Calu3 (cell line): Measurements from ENCODE around the gene CAPN8. TPM values are rescaled to one million over a fixed set of nuclear protein-coding genes. Genes with fewer than 3 reads are reported as not detected.

ENCODE experiments used
- BruUV-seq: library from RNA; stranded (reverse); fragments of 400-500 nt; replicated peaks from 2 replicates; lab custom pipeline; 2021; lab: Mats Ljungman, UMichigan
- CTCF ChIA-PET: fragments of 300-600 bp; sonication (Branson Sonifier 250); formaldehyde crosslinking; loops from one replicate; lab custom pipeline; 2022; ENCODE audit warnings: antibody characterized with exemption; lab: Charles Lee
- DNase-seq: peaks from one replicate; pipeline ENCODE4 v3.0.0; 2022
- H3K27ac Mint-ChIP-seq: one replicate; pipeline ENCODE4 v1.8.0; 2022; ENCODE audit warnings: mixed read lengths; ENCODE audit not compliant: unreplicated experiment
- H3K27me3 Mint-ChIP-seq: one replicate; pipeline ENCODE4 v1.8.0; 2022; ENCODE audit warnings: mixed read lengths; ENCODE audit not compliant: unreplicated experiment
- H3K36me3 Mint-ChIP-seq: one replicate; pipeline ENCODE4 v1.8.0; 2022; ENCODE audit warnings: mild to moderate bottlenecking, moderate library complexity, mixed read lengths; ENCODE audit not compliant: insufficient read depth, unreplicated experiment
- H3K4me1 Mint-ChIP-seq: one replicate; pipeline ENCODE4 v1.8.0; 2022; ENCODE audit warnings: mild to moderate bottlenecking, low read depth, mixed read lengths; ENCODE audit not compliant: unreplicated experiment
- H3K4me3 Mint-ChIP-seq: one replicate; pipeline ENCODE4 v1.8.0; 2022; ENCODE audit warnings: mild to moderate bottlenecking, low read depth, moderate library complexity, mixed read lengths; ENCODE audit not compliant: unreplicated experiment
- H3K9me3 Mint-ChIP-seq: one replicate; pipeline ENCODE4 v1.8.0; 2022; ENCODE audit warnings: low read depth, mixed read lengths; ENCODE audit not compliant: unreplicated experiment
- intact Hi-C: fragments of 100-400 bp; cut with micrococcal nuclease; formaldehyde crosslinking; loops from one replicate; pipeline ENCODE4 v1.10.0; 2022; ENCODE audit not compliant: unreplicated experiment
- total RNA-seq: library from RNA; stranded (reverse); gene quantifications from 2 replicates; pipeline ENCODE4 v1.2.3, GENCODE V29; 2022
- TF ChIP-seq, protein P1 (sequence below): fragments of 200-600 bp; IDR thresholded peaks from one replicate; pipeline ENCODE4 v1.8.0; 2022; ENCODE audit warnings: antibody characterized with exemption; ENCODE audit not compliant: unreplicated experiment

CAPN8 gene
- total RNA-seq, 1 experiment from 2014 or later: 108 TPM

DNA sequence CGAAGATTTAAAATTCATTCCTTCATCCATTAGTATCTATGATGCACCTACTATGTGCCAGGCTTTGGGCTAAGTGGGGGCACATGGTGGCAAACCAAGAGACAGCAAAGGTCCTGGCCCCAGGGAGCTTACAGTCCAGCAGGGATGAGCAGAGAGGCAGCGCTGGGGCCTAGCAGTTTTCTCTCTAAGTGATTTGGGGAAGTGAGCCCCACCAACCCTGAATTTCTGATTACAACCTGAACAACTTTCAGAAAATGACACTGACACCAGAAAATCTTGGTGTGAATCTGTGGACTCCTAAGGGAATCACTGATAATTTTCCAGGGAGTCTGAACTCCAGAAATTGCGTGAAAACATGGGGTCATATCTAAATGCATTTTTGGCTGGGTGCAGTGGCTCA is 111.5 kb downstream of the CAPN8 start:
- BruUV-seq: no TSS peak
- TF ChIP-seq, protein P1, sequence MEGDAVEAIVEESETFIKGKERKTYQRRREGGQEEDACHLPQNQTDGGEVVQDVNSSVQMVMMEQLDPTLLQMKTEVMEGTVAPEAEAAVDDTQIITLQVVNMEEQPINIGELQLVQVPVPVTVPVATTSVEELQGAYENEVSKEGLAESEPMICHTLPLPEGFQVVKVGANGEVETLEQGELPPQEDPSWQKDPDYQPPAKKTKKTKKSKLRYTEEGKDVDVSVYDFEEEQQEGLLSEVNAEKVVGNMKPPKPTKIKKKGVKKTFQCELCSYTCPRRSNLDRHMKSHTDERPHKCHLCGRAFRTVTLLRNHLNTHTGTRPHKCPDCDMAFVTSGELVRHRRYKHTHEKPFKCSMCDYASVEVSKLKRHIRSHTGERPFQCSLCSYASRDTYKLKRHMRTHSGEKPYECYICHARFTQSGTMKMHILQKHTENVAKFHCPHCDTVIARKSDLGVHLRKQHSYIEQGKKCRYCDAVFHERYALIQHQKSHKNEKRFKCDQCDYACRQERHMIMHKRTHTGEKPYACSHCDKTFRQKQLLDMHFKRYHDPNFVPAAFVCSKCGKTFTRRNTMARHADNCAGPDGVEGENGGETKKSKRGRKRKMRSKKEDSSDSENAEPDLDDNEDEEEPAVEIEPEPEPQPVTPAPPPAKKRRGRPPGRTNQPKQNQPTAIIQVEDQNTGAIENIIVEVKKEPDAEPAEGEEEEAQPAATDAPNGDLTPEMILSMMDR: no peak
- no peak for DNase-seq
- Mint-ChIP-seq H3K4me1 (peaks cover 18% of the 10 kb centered on the region), H3K27ac (no peak overlapping the region), H3K4me3 (no peak overlapping the region), H3K36me3 (peaks cover 14% of the 10 kb centered on the region), H3K9me3 (no peaks in the 10 kb centered on the region), H3K27me3 (no peaks in the 10 kb centered on the region)
- CTCF ChIA-PET: no interaction called here
- intact Hi-C loops: no loop called here

- BruUV-seq: no TSS peak
- no peaks in the 10 kb centered on the region for H3K27me3 Mint-ChIP-seq
- peaks cover 9% of the 10 kb centered on the region for H3K36me3 Mint-ChIP-seq
- DNase-seq: no peak
- no peak overlapping the region for H3K4me3 Mint-ChIP-seq
- H3K9me3 Mint-ChIP-seq: no peaks in the 10 kb centered on the region
- no peak overlapping the region for H3K27ac Mint-ChIP-seq
- intact Hi-C loops: no loop called here
- peaks cover 18% of the 10 kb centered on the region for H3K4me1 Mint-ChIP-seq
- CTCF ChIA-PET: no interaction called here
- TF ChIP-seq, protein P1: no peak
These were observed 113.9 kb downstream of the CAPN8 start for GRCh38 chr1:223551610-223552009.

DNA sequence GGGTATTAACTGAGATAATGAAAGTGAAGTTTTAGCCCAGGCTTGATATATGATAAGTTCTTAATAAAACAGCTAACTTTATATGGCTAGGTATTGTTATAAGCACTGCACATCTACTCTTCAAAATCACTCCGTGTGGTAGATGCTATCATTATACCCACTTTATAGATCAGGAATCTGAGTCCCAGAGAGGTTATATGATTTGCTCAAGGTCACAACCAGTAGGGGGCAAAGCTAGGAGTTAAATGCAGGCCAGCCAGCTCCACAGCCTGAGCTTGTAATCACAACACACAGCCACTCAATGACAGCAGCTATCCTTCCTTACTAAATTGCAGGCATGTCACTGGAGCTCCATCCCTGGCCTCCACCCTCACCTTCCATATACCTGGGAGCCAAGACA is 115.8 kb downstream of the CAPN8 start:
- Mint-ChIP-seq H3K9me3 (no peaks in the 10 kb centered on the region), H3K36me3 (peaks cover 13% of the 10 kb centered on the region), H3K27me3 (no peaks in the 10 kb centered on the region), H3K27ac (no peak overlapping the region), H3K4me3 (no peak overlapping the region), H3K4me1 (peaks cover 18% of the 10 kb centered on the region)
- intact Hi-C loops: no loop called here
- TF ChIP-seq, protein P1: no peak
- BruUV-seq: no TSS peak
- no peak for DNase-seq
- CTCF ChIA-PET: interaction anchor here (1.0 to 1.7 kb wide), 3 partner anchors 15 to 375 kb away, joined by 3 to 8 read pairs (median 3); no protein-coding TSS in a partner anchor

GRCh38 chr1:223547316-223548114 is 118.0 kb downstream of the CAPN8 start:
- peaks cover 21% of the 10 kb centered on the region for H3K36me3 Mint-ChIP-seq
- BruUV-seq: no TSS peak
- H3K27ac Mint-ChIP-seq: no peak overlapping the region
- no peak for DNase-seq
- no peak overlapping the region for H3K4me3 Mint-ChIP-seq
- TF ChIP-seq, protein P1: no peak
- no peaks in the 10 kb centered on the region for H3K9me3 Mint-ChIP-seq
- CTCF ChIA-PET: no interaction called here
- no peaks in the 10 kb centered on the region for H3K27me3 Mint-ChIP-seq
- H3K4me1 Mint-ChIP-seq: peaks cover 18% of the 10 kb centered on the region
- intact Hi-C loops: no loop called here
